ENCODE measurements around the gene EIF4A3.
"Not testable (repeated sequence)": the region's sequence is repeated elsewhere in the genome, so short reads cannot be mapped to it uniquely, and the experiment has no call there.

The EIF4A3 gene

DNA sequence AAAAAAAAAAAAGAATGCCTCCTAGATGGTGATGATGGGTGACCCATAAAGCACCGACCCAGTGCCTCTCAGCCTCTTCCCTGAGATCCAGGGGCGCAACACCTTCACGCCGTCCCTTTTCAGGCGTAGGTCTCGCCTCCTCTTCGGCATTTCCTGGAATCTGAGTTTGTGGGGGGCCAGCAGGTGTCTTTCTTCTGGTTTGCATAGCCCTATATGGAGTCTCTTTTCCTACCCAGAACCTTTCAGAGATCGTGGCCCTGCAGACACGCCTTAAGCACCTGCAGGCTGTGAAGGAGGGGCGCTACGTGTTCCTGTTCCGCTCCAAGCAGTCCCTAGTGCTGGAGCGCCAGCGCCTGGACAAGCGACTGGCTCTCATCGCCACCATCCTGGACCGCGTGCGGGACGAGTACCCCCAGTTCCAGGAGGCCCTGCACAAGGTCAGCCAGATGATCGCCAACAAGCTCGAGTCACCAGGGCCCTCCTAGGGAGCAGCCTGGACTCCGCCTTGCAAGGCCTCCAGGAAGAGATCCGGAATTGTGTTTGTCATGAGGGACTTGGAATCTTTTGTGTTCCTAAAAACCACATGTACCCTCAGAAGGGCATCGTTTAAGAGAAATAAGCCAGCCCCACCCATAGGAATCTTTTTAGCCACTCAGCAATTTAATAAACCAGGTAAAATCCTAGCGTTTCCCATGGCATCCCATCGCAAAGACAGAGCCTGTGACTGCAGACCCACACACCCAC is 47.5 kb downstream of the EIF4A3 start:
- DNase-seq = no peak

DNA sequence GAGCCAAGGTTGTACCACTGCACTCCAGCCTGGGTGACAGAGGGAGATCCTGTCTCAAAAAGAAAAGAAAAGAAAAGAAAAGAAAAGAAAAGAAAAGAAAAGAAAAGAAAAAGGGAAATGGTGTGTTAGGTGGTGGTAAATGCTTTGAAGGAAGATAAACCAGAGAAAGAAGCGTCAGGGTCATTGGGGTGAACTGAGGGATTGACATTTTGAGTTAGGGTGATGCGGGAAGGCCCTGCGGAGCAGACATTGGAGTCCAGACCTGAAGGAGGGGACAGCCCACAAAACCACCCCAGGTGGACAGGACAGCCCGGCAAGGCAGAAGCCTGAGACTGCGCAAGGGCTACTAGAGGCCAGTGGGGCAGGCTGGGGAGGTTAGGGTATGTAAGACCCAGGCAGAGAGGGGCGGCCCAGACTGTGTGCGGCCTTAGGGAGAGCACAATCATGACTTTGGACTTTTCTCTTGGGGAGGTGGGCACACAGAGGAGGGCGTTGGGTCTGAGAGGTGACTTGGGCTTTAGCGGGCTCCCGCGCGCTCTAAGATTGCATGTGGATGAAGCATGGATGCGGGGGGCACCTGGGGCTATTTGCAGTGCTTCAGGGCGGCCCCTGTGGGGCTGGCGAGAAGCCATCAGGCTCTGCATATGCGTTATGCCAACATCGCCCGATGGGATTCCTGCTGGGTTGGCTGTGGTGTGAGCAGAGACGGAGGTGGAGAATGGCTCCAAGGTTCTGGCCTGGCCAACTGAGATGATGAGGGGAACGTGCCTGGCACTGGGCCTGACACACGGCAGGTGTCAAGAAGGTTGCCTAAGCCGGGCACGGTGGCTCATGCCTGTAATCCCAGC is 48.9 kb downstream of the EIF4A3 start:
- no peak for DNase-seq

DNA sequence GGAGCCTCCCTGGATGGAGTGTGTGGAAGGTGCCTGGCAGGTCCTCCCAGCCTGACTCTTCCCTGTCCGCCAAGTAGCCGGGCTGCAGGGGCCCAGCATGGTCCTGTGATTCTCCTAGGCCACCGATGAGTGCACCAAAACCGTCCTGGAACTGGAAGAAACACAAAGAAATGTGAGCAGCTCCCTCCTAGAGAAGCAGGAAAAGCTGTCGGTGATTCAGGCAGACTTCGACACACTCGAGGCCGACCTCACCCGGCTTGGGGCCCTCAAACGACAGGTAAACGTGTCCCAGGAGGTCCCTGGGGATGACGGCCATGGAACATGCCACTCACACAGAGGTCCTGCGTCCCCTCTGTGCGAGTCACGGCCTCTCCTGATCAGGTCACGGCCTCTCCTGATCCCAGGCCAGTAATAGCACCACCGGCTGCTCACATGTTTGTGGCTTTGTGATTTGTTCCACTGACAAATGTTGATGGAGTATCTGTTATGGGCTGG is 49.8 kb downstream of the EIF4A3 start:
- DNase-seq = no peak

DNA sequence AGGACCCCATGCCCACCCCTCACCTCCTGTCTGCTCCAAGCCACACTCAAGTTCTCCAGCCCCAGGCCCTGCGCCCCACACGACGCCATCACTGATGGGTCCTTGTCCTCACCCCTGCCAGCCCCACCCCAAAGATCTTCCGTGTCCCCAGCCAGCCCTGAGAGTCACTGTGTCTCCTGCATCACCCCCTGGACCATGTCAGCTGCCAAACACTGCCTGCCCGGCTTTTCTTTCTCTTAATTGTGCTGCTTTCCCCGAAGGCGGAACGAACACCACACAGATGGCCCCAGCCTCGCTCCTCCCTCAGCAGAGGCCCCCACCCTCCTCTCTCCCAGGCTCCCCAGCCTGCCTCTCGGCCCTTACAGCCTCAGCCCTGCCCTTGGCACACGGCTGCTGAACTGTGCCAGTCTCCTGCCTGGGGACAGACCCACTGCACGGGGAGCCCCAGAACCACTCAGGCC is 50.3 kb downstream of the EIF4A3 start:
- no peak for DNase-seq

DNA sequence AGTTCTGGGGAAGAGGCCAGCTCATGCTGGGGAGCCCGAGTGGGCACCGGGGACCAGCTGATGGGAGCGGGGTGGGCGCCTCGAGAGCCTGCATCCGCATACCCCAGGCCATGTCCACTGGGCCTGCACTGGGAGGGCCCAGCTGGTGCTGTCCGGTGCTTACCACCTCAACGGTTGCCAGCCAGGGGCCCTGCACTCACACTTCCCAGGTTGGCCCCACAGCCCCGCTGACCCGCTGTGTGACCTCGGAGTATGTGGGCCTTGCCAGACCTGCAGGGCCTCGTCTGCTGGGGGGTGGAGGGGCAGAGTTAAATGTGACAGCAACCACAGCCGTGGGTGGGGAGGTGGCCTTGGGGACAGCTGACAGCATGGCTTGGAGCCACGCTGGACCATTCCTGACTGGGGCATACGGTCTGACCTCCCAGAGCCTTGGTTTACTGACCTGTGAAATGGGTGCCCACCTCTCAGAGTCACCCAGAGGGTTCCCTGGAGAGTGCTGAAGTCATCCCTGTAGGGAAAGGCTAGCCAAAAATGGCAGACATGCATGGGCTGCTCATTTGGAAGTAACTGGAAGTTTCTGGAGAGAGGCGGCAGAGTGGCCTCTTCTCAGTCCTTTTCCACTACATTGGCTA is 51.0 kb downstream of the EIF4A3 start:
- DNase-seq = no peak

DNA sequence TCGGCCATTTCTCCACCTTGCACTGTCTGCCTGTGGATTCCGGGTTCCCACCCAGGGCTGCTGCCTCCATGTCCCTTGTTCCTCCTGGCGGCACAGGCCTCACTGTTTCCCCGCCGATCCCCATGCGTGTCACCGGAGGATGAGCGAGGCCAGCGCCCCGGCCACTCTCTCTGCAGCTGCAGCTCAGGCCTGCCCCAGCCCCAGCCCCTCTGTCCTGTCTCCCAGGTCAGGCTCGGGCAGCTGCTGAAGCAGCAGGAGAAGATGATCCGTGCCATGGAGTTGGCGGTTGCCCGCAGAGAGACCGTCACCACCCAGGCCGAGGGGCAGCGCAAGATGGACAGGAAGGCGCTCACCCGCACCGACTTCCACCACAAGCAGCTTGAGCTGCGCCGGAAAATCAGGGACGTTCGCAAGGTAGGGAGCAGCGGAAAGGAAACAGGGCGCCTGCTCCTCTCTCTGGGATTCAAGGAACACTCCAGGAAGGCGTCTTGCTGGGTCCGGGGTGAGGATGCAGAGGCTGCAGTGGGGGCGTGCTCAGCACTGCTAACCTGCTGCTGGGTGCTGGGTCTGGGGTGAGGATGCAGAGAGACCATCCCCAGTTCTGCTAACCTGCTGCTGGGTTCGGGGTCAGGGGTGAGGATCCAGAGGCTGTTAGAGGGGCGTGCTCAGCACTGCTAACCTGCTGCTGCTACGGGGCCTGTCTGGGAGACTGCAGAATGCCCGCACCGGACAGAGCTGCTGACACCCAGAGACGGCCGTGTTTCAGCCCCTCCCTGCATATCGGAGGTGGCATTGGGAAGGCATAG is 51.7 kb downstream of the EIF4A3 start:
- no peak for DNase-seq

DNA sequence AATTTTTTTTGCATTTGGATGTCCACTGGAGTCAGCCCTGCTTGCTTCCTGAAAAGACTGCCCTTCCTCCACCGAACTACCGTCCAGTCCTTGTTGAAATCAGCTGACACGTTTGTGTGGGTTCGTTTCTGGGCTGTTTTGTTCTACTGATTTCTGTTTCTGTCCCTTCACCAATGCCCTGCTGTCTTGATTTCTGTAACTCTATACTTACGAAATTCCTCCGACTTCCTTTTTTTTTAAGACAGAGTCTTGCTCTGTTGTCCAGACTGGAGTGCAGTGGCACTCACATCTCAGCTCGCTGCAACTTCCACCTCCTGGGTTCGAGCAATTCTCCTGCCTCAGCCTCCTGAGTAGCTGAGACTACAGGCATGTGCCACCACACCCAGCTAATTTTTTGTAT is 54.0 kb downstream of the EIF4A3 start:
- no peak for DNase-seq

DNA sequence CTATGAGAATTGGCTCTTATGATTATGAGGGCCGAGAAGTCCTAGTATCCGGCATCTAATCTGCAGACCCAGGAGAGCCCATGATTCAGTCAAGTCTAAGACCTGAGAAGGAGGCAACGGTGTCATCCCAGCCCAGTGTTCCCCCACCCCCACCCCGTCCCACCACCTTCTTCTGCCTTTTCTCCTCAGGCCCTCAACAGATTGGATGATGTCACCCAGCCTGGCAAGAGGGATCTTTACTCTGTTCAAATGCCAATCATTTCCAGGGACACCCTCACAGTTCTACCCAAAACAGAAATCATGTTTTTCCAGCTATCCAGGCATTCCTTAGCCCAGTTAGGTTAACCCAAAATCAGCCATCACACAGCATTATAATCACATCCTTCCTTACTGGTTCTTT is 55.6 kb downstream of the EIF4A3 start:
- no peak for DNase-seq

DNA sequence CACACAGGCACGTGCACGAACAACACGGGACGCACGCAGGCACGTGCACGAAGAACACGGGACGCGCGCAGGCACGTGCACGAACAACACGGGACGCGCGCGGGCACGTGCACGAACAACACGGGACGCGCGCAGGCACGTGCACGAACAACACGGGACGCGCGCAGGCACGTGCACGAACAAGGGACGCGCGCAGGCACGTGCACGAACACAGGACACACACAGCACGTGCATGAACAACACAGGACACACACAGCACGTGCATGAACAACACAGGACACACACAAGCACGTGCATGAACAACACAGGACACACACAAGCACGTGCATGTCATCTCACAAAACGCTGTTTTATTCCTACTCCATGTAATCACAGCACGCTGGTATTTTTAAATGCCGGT is 56.8 kb downstream of the EIF4A3 start:
- DNase-seq = not testable (repeated sequence)

DNA sequence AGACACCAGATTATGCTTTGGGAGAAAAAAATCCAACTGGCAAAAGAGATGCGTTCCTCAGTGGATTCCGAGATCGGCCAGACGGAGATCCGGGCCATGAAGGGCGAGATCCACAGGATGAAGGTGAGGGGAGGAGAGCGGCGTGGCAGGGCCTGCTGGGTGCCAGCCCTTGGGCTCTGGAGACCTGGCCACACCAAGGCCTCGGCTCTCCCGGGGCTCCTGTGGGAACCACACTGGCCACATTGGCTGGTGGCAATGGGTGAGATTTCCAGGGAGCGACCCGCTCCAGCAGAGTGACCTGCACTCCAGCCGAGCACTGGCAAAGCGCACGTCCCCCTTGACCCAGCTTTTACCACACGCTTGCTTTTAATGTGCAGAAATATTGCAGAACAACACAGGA is 57.2 kb downstream of the EIF4A3 start:
- no peak for DNase-seq

DNA sequence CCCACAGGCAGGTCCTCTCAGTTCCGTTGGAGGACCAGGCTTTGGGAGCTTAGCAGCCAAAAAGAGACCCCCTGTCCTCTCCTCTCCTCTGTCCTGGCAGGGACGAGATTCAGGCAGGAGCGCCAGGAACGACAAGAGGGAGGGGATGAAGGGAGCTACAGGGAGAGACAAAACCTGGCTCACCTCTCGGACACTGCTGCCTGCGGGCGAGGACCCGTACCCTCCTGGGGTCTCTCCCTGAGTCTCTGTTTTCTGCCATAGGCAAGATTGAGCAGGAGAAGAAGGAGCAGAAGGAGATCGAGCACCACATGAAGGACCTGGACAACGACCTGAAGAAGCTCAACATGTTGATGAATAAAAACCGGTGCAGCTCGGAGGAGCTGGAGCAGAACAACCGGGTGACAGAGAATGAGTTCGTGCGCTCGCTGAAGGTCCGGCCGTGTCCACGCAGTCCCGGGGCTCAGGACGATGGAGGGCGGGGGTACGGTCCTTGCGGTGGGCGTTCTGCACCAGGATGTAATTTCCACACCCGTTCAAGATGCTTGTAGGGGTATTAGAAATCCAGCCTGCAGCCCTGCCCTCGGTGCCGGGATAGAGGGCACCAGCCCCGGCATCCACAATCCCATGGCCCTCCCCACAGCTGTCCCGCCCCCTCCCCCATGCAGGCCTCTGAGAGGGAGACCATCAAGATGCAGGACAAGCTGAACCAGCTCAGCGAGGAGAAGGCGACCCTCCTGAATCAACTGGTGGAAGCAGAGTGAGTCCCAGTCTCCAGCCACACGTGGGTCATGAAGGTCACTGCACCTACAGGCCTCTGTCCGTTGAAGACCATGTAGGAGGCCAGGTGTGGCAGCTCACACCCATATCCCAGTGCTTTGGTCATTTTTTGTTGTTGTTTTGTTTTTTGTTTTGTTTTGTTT is 59.3 kb downstream of the EIF4A3 start:
- no peak for DNase-seq

DNA sequence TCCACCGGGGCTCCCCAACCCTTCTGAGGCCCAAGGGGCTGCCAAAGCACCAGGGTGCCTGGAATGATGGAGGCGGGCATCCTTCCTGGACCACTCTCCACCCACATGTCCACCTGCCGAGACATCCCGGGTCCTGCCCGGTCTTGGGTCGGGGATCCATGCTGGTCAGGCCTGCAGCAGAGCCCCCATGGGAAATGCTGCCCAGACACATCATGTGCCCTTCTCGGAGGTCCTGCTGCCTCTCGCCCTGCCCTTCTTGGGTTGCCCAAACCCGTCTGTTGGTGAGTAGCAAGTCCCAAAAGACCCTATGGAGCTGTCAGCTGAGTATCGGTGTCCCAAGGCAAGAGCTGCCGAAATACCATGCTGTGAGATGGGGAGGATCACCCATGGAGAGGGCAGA is 60.3 kb downstream of the EIF4A3 start:
- no peak for DNase-seq

DNA sequence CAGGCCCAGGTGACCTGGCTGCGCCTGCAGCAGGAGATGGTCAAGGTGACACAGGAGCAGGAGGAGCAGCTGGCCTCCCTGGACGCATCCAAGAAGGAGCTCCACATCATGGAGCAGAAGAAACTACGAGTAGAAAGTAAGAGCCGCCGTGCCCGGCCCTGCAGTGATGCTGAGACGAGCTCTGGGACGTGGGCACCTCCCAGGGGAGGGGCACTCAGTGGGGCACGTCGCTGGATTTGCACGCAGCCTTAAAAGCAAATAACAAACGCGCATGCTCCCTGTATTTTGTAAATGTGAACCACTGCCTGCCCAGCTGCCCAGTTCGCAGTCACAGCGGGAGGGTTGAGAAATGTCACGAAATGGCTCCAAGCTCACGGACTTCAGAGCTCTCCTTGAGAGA is 60.8 kb downstream of the EIF4A3 start:
- DNase-seq = no peak

DNA sequence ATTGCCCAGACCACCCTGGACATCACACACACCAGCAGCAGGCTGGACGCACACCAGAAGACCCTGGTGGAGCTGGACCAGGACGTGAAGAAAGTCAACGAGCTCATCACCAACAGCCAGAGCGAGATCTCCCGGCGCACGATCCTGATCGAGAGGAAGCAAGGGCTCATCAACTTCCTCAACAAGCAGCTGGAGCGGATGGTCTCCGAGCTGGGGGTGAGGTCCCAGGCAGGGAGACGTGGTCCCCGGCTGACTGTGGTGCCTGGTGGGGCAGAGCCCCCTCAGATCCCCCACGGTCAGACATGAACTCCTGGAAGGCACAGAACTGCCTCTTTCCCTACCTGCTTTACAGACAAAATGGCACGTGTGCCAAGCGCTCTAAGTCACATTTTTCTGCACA is 62.2 kb downstream of the EIF4A3 start:
- no peak for DNase-seq

Measured in activated CD4-positive, alpha-beta T cell treated with anti-CD3 and anti-CD28 coated beads, Interleukin-2, amount 50 U/mL, for 48 hours (primary cell).